AG10803 (cell line): Measurements from ENCODE around the gene ZNF586.

Experiments
- DNase-seq: peaks from one replicate; pipeline ENCODE4 v3.0.0; 2010; ENCODE audit warnings: low read depth
- H3K4me3 ChIP-seq: 2 replicates; pipeline ENCODE4 v1.5.1; 2011; ENCODE audit warnings: mild to moderate bottlenecking, low read length, control low read depth
- CTCF ChIP-seq: conservative IDR thresholded peaks from 2 replicates; pipeline ENCODE4 v1.5.1; 2011; ENCODE audit warnings: mild to moderate bottlenecking, low read length, control low read depth, inconsistent platforms

Gene ZNF586

DNA sequence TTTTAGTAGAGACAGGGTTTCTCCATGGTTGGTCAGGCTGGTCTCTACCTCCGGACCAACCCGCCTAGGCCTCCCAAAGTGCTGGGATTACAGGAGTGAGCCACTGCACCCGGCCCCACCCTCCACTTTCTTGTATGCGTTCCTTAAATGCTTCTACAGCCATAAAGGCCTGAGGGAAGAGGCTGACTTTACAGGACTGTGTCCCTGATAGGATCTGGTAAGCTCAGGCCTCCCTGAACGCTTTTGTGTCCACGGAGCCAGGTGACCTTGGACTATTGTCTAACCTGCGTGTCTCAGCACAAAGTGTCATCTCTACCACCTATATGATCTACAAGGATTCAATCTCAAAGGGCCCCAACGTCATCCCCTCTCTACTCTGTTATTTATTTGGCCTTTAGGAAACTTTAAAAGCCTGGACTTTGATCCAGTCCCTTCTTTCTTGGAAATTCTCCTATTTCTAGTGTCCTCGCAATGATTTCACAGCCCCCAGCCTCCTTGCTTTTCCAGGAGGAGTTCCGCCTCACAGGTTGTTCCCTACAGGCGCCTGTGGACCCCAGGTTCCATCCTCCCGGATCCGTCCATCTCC is 44.5 kb downstream of the ZNF586 start:
- DNase-seq = peak; percentile 29

GRCh38 chr19:57814505-57815246 is 45.2 kb downstream of the ZNF586 start, which contains the start of gene ZNF552:
ZNF552 (minus strand) TSS chr19:57814913; CDS start chr19:57814743, 170 bp downstream.
- no peak for TF ChIP-seq CTCF
- peak; percentile 89 for DNase-seq
- peak within 1 kb of the TSS; percentile 93 for H3K4me3 ChIP-seq

More for the DNA sequence above, 44.5 kb downstream of the ZNF586 start:
- no peak for TF ChIP-seq CTCF
- peak overlapping the region; percentile 93 for H3K4me3 ChIP-seq

GRCh38 chr19:57815247-57816075 is 46.0 kb downstream of the ZNF586 start:
- H3K4me3 ChIP-seq = peak overlapping the region; percentile 93
- DNase-seq = no peak
- no peak for TF ChIP-seq CTCF

- no peak for TF ChIP-seq CTCF
- H3K4me3 ChIP-seq = no peak overlapping the region
- DNase-seq = no peak
Observed at GRCh38 chr19:57816652-57817051, 47.2 kb downstream of the ZNF586 start.

GRCh38 chr19:57817976-57818375 is 48.5 kb downstream of the ZNF586 start:
- no peak for TF ChIP-seq CTCF
- H3K4me3 ChIP-seq = no peak overlapping the region
- no peak for DNase-seq

DNA sequence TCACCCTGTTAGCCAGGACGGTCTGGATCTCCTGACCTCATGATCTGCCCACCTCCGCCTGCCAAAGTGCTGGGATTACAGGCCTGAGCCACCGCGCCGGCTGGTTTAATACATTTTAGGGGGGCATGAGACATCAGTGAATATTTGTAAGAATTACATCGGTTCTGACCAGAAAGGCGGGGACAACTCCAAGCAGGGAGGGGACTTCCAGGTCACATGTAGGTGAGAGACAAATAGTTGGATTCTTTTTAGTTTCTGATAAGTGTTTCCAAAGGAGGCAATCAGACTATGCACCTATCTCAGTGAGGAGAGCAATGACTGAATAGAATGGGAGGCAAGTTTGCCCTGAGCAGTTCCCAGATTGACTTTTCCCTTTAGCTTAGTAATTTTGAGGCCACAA is 48.9 kb downstream of the ZNF586 start:
- no peak overlapping the region for H3K4me3 ChIP-seq
- no peak for TF ChIP-seq CTCF
- no peak for DNase-seq
